HG03280 (cell line): Measurements from ENCODE around the gene LBX2.
A peak's percentile ranks its signal among the peaks of the same experiment; 100 is the strongest.

Source experiments
- ATAC-seq: cut with Tn5 transposase; IDR thresholded peaks from one replicate; pipeline ENCODE4 v1.9.1; 2021; ENCODE audit warnings: mild to moderate bottlenecking, moderate library complexity; ENCODE audit not compliant: unreplicated experiment

Gene LBX2

DNA sequence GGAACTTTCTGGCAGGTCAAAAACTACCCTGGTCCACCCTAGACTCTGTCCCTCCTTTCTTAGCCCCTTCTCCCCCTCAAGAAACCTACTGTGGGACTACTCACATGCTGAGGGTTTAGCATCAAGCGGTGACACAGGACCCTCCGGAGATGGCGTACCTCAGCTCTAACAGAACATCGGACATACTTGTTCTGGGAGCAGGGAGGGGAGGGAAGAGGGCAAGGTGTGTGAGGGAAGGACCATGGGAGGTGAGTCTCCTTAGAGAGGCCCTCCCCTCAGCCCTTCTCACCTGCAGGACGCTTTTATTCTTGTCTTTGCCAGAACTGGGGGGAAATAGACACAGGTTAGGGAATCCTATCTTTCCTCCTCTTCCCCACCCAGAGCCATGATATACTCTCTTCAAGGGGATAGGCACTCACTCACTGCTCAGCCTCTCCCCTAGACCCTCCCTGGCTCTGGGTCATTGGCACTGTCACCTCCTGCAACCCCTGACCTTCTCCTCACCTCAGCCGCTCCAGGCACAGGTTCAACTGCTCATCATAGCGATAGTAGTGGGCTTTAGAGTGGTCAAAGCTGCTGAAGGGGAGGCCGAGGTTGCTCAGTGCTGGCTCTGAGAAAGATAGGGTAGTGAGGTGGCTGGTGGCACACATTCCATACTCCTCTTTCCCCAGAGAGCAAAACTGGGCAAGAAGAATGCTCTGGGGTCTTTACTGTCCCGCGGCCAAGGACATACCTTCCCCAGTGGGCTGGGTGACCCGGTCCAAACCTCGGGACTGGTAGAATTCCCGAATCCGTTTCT lies 6.2 kb upstream of the LBX2 start:
- ATAC-seq: no peak

DNA sequence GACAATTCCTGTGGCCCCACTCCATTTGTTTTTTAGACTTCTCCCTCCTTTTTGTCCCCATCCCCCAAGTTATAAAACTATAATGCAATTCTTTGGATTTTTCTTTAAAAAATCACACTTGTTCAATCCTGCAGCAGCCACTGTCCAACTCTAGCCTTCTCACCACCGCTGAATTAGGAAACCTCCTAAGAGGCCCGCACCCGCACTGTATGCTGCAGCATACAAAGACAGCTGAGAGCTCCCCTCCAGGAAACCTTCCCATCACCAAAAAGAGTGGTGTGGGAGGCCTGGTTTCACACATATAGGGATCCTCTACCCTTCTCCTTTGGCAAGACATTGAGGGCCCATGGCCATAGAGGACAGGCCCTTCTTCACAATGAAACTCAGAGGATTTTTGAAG lies 5.2 kb upstream of the LBX2 start:
- no peak for ATAC-seq

DNA sequence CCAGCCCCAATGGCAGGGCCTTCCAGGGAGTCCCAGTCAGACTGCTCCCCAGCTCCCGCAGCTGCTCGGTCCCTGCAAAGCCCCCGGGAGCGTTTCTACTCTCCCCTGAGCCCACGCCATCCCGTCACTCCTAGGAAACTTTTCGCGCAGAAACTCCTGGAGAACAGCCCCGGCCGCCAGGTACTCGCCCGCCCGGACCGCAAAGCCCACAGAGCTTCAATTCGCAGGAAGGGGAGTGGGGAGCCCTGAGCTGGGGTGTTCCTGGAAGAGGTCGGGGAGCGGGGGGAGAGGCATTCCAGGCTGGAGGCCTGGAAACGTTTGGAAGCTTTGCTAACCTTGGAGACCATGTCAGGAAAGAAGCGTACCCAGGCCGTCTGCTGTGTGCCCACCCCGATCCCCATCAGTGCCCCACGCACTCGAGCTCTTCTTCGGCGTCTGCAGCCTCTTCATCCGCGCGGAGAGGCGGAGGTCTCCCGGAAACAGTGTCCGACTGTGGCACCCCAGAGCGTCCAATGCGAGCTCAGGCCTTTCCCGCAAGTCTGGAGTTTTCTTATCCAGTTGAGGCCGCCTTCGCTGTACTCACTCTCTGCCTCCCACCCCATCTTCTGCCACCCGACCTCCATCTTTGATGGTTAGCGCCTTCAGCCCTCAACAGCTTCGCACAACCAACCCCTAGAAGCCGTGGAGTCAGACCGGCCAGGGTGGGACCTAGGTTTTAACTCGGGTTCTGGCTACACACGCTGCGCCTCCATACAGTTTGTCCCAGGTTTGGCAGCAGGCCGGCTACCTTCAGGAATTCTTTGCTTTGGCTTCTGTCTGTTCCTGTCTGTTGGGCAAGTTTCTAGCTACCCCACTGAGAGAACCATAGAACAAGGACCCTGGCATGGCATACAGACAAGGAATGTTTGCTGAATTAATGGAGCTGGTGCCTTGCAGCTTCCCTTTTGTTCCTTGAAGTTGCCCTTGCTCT lies 4.4 kb upstream of the LBX2 start:
- ATAC-seq: no peak

- ATAC-seq: peak; percentile 34
These were observed 3.5 kb upstream of the LBX2 start for GRCh38 chr2:74502720-74503505.

DNA sequence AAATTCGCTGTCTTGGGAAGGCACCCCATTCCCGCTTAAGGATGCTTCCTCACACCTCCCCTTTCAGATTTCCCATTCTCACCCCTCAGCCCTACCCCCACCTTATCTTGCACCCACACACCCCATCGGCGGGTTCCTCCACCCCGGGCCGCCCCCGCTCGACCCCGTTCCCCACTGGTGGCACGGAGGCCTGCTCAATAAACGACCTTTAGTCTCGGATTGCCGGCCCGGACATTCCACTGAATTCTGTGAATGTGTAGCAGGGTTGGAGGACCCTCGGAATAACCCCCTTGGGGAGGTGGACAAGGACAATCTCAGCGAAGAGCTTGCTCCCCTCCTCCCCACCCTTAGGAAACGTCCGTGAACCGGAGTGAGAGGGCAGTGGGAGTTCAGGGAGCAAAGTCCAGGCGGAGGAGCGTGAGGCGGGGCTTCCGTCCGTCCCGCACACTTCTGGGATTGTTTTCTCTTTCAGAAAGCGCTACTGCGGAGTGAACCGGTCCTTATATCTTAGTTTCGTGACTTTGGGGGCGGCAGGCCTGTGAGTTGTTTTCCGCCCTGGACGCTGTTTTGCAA lies 2.8 kb upstream of the LBX2 start:
- no peak for ATAC-seq

DNA sequence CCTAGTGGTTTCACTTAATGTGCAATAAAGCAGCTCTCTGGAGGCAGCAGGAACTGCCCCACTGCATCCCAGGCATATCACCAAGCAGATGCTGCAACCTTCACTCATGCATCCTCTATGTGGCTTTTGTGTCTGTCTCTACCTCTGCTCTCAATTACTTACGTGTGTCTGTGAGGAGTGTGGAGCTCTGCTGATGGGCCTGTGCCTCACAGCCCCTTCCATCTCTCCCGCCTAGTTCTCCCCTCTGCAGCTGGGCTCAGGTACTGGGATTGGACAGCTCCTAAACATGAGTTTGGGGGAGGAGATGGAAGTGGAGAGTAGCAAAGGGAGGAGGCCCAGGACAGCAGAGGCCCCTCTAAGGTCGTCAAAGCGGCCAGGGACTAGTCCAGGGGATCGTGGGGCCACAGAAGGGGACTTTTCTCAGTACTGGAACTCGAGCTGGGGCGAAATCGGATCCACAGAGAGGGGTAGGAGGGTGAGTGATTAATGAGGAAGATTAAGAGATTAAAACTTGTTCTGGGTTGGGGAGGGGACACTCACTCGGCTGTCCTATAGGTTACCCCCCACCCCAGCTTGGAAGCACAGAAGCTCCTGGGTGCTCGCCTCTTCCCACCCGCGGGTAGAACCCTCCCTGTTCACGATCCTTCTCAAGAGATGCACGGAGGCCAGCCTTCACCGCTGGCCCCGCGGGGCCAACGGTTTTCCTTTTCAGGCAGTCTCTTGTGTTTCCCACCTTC lies 2.1 kb upstream of the LBX2 start:
- ATAC-seq: no peak

GRCh38 chr2:74500578-74500946 lies 1.2 kb upstream of the LBX2 start:
- no peak for ATAC-seq

- ATAC-seq: no peak
These were observed 656 bp upstream of the LBX2 start for GRCh38 chr2:74499940-74500577.

GRCh38 chr2:74498500-74499266 lies 720 bp downstream of the LBX2 start:
- no peak for ATAC-seq

DNA sequence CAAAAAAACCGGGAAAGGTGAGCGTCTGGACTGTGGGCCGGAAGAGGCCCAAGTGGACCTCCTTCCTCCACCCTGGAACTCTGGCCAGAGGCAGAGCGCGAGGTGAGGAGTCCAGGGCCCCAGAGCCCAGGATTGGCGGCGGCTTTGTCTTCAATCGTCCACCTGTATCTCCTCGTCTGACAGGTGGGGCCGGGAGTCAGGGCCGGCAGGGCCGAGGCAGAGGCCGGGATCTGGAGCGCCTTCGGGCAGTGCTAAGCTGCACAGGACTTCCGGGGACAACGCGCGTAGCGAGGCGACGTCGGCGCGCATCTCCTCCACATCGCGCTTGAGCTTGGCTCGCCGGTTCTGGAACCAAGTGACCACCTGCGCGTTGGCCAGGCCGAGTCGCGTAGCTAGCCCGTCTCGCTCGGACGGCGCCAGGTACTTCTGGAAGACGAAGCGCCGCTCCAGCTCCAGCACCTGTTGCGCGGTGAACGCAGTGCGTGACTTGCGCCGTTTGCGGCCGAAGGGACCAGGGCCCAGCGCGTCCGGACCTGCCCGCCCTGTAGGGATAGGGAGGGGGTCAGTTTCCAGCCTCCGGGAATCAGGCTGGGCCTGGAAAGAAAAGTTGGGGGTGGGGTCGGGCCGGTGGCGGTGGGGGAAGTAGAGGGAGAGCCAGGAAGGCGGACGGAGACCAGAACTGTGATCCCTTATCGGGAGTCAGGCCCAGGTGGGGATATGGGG lies 1.5 kb downstream of the LBX2 start:
- no peak for ATAC-seq

DNA sequence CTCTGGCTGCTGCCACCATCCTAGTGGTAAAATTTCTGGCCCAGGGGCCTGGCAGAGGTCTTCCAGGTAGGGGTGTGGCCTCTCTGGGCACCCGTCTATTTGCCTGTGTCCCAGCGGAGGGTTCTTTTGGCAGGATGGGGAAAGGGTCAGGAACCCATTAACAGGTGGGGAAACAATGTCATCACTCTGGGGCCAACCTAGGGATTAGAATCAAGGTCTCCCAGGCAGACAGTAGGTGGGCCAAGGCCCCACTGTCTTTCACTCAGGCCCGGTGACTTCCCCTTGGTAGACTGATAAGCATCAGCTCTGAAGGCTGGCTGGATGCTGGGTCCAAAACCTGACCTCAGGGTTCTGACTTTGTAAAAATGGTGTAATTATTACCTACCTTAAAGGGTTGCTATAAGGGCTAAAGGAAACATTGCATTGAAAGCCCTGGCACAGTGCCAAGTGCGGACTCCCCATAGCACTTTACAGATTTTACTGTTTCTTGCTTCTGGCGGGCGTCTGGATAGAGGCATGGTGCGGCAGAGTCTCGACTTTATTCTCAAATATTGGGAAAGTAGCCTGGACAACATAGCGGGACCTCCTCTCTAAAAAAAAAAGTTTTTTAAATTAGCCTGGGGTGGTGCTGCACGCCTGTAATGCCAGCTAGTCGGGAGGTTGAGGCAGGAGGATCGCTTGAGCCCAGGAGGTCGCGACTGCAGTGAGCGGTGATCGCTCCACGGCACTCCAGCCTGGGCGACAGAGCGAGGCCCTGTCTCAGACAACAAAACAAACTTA lies 2.2 kb downstream of the LBX2 start:
- no peak for ATAC-seq

DNA sequence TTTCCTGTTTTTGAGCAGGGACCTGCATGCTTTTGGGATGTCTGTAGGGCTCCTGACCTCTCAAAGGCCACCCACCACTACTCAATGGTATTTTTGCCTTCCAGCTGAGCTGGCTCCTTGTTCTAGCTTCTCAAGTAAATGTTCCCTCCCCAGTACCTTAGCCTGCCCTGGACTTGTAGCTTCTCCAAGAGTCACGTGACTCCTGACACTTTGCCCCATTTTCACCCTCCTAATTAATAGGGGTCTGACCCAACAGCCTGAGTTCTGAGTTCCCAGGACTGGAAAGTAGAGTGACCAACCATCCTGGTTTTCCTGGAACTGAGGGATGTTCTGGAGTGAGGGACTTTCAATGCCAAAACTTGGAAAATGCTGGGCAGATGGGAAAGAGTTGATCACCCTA lies 4.0 kb downstream of the LBX2 start:
- no peak for ATAC-seq

DNA sequence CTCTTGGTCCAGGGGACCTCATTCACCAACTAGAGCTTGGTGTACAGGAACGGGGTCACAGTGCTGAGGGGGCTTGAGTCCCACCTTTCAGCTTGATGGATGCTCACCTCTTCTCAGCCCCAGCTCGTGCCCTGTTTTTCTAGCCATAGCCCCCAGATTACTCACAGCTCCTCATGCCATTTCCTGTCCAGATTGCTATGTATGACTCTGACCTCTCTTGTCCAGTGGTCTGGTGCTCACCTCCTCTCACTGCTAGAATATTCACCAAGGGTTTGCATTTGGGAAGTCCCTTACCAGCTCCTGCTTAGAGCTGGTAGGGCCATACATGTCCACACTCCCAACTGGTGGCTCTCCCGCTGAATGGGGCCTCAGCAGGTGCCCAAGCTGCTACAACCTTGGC lies 5.9 kb downstream of the LBX2 start:
- no peak for ATAC-seq

- ATAC-seq: no peak
These were observed 7.5 kb downstream of the LBX2 start for GRCh38 chr2:74491648-74492544.

DNA sequence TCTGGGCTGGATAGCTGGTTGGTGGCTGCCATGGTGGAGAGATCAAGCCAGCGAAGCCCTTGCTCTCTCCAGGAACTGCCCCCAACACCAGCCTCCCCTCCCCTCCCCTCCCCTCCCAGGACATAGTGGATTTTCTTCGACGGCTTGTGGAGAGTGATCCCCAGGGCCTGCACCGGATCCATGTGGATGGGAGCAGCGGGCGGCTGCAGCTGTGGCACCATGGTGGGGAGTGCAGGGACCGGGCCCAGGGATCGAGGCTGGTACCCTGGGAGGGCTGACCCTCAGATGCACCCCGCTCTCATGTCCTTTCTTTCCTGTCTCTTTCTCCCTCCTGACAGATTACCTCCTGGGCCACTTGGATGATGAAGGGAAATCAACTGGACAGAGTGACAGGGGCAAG lies 9.5 kb downstream of the LBX2 start:
- ATAC-seq: no peak

DNA sequence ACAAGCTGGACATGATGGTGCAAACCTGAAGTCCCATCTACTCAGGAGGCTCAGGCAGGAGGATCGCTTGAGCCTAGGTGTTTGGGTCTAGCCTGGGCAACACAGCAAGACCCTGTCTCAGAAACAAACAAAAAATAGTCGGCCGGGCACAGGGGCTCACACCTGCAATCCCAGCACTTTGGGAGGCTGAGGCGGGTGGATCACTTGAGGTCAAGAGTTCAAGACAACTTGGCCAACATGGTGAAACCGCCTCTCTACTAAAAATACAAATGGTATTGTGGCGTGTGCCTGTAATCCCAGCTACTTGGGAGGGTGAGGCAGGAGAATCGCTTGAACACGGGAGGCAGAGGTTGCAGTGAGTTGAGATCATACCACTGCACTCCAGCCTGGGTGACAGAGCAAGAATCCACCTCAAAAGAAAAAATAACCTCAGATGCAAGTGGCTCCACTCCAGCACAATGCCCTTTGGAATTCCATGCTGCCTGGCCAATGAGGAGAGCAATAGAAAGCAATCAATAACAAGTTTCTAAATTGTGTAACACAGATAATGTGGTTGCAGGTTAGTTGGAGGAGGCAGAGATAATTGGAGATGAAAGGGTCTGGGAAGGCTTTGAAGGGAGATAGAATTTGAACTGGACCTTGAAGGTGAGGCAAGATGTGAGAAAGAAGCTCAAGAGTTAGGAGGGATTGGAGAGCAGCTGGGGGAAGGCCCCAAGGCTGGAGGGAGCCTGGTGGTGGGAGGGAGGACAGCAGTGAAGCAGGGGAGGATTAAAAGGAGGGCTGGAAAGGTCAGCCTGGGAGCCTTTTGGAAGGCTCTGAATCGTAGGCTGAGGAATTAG lies 10.5 kb downstream of the LBX2 start:
- ATAC-seq: no peak
